DND-41 (cell line): ENCODE measurements around the gene CNTN5.

Experiments used
- CTCF ChIP-seq: IDR thresholded peaks from 2 replicates; pipeline ENCODE4 v1.5.1; 2012; ENCODE audit warnings: borderline replicate concordance, low read length, moderate library complexity, mild to moderate bottlenecking; ENCODE audit not compliant: poor library complexity, severe bottlenecking; ENCODE audit errors: extremely low read depth
- EZH2 ChIP-seq: IDR thresholded peaks from 3 replicates; pipeline ENCODE4 v1.6.1; 2012; ENCODE audit warnings: borderline replicate concordance, low read depth, mild to moderate bottlenecking, moderate library complexity, low read length, inconsistent platforms; ENCODE audit not compliant: severe bottlenecking

GRCh38 chr11:100098560-100098959, 1077.8 kb downstream of the CNTN5 start:
- TF ChIP-seq CTCF (no peak), EZH2 (no peak)
